Mucosa of gallbladder (tissue), 1 donor: ENCODE results near the gene SOAT1. TPM values are rescaled to one million over a fixed set of nuclear protein-coding genes. Genes with fewer than 3 reads are reported as not detected.
"Not testable (repeated sequence)": the region's sequence is repeated elsewhere in the genome, so short reads cannot be mapped to it uniquely, and the experiment has no call there.

ENCODE experiments used
- DNase-seq: peaks from one replicate; pipeline ENCODE4 v3.0.0-alpha.2; 2020; ENCODE audit warnings: low spot score
- total RNA-seq: library from RNA; stranded (reverse); gene quantifications from one replicate; pipeline ENCODE4 v1.2.1, GENCODE V29; 2021
- donor health status: DM: no; HTN: no; CAD: no.

SOAT1 gene
- 83.1 TPM for total RNA-seq

DNA sequence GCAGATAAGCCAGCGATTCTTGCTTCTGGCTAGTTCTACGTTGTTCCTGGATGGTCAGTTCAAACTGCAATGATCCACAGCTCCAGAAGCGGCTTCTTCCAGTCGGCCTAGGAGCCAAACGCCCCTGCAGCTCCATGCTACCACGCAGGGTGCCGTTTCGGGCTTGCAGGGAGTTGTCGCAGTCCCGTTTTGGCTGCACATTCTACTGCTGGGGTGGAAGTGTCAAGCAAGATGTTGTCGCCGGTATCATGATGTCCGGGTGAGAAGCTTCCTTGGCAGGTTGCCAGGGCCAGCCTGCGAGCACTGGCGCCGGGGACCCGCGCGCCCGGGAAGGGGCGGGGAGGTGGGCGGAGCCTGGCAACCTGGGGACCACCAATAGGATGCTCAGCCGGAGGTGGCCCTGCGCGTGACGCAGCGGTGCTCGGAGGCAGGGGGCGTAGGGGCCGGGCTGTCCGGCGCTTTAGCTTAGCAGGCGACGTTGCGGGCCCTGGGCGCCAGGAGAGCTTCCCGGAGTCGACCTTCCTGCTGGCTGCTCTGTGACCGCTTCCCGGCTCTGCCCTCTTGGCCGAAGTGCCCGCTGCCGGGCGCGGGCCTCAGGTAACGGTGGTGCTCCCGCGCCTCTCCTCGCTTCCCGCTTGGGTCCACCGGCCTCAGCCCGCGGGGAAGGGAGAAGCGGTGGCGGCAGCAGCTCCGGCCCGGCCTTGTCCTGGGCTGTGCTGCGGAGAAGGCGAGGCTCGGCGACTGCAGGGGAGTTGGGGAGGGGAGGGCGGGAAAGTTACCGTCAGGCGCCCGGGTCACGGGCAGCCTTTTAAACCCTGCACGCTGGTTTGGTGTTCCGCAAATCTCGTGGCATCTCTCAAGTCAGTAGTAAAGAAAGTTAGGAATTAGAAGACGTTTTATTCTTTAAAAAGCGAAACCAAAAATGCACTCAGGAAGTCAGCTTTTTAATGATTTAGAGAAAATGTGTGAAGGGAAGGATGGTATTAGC is at the start of gene SOAT1:
Gene SOAT1, plus strand, starts transcription at position 458 of the 988 bp plus-strand sequence. CDS start 8,888 bp downstream, outside the sequence.
- peak; percentile 96 for DNase-seq

DNA sequence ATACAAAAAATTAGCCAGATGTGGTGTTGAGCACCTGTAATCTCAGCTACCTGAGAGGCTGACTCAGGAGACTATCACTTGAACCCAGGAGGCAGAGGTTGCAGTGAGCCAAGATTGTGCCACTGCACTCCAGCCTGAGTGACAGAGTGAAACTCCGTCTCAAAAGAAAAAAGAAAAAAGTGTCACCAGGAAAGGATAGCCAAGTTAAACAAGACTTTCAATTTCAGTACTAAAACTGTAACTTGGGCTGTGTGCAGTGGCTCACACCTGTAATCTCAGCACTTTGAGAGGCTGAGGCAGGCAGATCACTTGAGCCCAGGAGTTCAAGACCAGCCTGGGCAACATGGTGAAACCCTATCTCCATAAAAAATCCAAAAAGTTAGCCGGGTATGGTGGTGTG is 48.2 kb upstream of the SOAT1 start:
- not testable (repeated sequence) for DNase-seq

DNA sequence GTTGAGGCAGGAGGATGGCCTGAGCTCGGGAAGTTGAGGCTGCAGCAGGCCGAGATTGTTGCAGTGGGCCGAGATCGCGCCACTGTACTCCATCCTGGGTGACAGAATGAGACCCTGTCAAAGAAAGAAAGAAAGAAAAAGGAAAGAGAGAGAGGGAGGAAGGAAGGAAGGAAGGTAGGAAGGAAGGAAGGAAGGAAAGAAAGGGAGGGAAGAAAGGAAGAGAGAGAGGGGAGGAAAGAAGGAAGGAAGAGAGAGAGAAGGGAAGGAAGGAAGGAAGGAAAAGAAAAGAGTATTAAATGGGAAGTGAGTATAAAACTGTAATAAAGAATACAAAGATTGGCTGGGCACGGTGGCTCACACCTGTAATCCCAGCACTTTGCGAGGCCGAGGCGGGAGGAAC is 45.7 kb upstream of the SOAT1 start:
- no peak for DNase-seq

DNA sequence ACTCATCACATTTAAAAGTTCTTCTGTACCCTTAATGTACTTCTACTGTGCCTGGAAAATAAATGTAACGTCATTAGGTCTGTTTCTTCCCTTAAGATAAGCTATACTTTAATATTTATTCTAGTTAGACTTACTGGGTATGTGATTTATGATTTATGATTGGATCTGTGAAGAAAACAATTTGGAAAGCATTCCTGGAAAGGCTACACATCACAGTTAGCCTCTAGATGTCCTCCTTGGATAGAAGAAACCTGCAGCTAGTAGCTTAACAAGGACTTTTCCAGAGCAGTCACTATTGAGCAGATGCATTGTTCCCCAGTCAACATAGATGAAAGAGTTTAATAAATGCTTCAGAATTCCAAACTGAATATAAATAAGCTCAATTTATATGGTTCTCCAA is 41.9 kb upstream of the SOAT1 start:
- no peak for DNase-seq

DNA sequence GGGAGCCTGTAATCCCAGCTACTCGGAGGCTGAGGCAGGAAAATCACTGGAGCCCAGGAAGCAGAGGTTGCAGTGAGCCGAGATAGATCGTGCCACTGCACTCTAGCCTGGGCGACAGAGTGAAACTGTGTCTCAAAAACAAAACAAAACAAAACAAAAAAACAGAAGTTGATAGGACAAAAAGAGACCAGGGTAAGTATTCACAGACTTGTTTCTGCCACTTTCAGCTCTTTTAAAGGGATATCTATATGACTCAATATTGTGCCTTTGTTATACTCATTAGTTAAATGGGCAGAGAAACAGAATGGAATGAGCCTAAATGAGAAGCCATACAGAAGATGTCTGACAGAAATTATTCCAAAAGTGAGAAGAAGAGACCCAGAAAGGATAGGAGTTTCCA is 41.0 kb upstream of the SOAT1 start:
- no peak for DNase-seq

DNA sequence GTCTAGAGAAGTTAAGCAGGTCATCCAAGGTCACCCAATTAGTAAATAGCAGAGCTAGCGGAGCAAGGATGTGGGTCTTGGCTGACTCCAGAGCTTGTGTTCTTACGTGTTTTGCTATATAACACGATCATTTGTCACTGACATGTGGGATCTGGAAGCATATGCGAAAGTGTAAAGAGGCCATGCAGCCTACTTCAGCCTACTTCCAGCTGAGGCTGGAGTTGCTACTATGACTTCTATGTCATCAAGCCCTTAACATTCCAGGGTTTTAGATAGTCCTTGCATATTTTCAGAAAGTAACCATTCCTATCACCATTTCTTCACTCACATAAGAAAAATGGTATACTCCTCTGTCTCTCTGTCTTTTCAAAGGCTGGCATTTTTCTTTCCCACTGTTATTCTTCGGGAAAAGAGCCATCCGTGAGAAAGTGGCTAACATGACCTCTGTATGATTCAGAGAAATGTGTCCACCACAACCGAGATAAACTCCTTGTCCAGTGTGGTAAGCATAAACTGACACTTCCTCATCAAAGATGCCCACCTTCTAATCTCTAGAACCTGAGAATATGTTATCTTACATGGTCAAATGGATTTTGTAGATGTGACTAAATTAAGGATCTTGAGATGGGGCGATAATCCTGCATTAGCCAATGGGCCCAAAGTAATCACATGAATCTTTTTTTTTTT is 40.2 kb upstream of the SOAT1 start:
- no peak for DNase-seq

DNA sequence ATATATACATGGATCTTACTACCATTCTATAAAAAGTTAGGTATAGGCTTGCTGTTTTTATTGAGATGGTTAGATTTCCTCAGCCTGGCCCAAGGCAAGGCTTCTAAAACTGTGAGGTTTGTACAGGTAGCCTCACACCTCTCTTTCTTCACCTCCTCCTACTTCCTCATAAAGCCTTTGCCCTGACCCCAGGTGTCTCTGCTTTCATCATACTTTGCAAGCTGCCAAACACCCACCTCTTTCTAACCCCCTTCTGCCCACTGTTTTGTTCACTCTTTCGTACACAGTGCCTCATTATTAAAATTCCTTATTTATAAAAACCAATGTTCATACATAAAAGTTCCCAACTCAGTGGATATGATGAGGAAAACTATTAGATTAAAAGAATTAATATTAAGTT is 31.4 kb upstream of the SOAT1 start:
- DNase-seq = no peak

DNA sequence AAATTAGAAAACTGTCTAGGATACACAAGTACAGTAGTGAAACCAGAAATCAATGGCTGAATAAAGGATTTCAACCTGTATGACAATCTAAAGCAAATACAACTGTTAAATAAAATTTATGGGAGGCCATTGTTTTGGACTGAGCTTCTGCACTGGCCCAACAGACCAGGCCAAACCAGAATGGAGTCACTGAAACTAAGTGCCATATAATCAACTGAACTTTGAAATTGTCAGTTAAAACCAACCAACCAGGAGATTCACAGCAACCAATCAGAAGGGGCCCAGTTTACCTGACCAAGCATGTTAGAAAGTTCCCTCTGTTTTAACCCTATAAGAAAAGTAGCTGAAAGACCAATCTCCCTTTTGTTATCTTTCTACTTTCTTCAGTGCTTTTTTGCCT is 30.5 kb upstream of the SOAT1 start:
- DNase-seq = no peak

DNA sequence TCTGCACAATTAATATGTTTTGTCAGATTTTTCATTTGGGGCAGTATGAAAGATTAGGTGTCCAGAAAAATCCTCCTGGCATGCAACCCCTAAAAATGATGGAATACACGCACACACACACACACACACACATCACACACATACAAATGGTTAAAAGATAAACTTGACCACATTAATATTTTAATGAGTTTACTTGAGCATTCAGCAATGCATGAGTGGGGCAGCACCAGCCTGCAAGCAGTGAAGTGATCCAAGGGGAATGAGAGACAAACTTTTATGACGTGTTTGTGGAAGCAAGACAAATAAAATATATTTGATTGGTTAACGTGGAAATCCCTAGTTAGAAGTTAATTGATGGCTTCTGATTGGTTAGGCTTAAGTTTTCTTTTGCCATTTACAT is 29.1 kb upstream of the SOAT1 start:
- no peak for DNase-seq

DNA sequence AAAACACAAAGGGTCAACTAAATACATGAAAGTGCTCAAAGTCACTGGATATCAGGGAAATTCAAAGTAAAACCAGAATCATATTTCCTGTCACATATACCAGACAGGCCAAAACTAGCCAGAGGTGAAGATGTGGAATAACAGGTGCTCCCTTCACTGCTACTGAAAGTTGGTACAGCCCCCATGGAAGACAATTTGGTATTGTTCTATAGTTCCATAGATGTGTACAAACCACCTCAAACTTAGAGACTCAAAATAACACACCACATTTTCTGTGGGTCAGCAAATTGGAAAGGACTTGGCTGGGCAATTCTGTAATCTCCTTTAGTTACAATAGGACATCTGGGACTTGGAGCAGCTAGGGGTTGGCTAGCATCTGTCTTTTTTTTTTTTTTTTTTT is 24.5 kb upstream of the SOAT1 start:
- DNase-seq = no peak

DNA sequence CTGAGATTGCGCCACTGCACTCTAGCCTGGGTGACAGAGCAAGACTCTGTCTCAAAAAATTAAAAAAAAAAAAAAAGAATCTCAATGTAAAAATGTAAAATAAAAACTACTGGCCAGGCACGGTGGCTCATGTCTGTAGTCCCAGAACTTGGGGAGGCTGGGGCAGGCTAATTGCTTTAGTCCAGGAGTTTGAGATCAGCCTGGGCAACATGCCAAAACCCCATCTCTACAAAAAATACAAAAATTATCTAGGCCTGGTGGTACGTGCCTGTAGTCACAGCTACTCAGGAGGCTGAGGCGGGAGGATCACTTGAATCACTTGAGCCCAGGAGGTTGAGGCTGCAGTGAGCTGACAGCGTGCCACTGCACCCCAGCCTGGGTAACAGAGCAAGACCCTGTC is 19.2 kb upstream of the SOAT1 start:
- DNase-seq = not testable (repeated sequence)

DNA sequence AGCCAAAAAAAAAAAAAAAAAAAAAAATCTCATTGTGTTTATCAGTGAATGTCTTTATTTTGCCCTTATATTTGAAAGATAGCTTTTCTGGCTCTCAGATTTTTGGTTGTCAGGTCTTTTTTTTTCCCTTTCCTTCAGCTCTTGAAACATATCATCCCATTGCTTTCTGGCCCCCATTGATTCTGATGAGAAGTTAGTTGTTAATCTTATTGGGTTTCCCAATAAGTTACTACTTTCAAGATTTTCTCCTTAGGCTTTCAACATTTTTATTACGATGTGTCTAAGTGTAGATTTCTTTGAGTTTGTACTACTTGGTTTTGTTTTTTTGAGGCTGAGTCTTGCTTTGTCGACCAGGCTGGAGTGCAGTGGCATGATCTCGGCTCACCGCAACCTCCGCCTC is 14.7 kb upstream of the SOAT1 start:
- no peak for DNase-seq

DNA sequence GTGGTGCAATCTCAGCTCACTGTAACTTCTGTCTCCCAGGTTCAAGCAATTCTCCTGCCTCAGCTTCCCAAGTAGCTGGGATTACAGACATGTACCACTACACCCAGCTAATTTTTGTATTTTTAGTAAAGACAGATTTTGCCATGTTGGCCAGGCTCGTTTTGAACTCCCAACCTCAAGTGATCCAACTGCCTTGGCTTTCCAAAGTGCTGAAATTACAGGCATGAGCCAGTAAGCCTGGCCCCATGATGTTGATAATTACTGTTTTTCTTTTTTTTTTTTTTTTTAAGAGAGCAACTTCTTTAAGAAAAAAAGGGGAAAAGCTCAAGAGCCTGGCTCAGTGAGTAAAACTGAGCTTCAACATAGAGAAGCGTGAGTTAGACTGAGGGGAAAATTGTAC is 9.6 kb upstream of the SOAT1 start:
- no peak for DNase-seq

DNA sequence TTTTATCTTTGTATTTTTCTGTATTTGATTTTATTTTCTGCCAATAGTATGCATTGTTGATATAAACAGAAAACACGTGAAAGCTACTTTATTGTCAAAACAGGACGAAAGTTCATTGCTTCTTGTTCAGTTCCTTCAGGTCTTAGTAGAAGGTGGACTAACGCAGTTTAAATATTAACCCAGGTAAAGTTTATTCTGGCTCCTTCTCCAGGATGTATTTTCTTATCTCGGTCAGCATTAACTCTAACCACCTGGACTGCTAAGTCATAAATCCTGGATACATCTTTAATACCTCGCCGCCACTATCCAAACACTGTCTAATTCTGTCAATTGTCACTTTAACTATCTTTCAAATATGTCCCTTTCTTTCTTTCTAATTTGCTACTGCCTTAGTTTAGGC is 5.7 kb upstream of the SOAT1 start:
- no peak for DNase-seq

DNA sequence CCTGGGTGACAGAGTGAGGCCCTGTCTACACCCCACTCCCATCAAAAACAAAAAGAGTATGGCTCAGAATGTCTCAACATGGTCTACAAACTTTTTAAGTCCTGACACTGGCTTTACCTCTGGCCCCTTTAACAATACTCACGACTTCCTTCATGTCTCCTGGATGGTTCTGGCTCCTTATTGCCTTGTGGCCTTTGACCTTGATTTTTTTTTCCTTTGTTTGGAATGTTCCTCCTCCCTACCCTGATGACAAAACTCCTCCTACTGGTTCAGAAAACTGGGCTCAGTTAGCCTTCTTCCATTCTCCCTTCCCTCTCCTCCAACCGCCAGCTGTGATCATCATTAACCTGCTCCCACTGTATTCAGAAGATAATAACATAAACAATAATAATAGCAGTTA is 4.6 kb upstream of the SOAT1 start:
- DNase-seq = no peak

DNA sequence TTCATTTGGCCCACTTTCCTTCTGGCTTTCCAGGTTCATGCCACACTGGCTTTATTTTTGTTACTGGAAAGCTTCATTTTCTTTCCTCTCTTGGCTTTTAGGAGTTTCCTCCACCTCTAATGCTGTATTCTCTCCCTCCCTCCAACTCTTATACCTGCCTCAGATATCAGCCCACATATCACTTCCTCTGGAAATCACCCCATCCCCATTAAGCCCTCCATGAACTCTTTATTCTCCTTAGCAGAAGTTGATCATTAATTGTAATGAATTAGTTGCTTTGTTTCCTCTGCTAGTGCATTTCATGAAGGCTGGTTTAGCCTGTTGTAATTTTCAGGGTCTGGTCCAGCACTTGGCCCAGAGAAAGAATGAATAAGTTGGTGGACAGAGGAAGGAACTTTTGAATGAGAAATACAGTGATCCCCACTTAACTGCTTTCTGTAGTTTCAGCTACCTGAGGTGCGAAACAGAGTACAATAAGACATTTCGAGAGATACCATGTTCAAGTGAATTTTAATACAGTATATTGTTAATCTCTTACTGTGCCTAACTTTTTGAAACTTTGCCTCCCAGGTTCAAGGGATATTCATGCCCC is 1.7 kb downstream of the SOAT1 start:
- DNase-seq = no peak

DNA sequence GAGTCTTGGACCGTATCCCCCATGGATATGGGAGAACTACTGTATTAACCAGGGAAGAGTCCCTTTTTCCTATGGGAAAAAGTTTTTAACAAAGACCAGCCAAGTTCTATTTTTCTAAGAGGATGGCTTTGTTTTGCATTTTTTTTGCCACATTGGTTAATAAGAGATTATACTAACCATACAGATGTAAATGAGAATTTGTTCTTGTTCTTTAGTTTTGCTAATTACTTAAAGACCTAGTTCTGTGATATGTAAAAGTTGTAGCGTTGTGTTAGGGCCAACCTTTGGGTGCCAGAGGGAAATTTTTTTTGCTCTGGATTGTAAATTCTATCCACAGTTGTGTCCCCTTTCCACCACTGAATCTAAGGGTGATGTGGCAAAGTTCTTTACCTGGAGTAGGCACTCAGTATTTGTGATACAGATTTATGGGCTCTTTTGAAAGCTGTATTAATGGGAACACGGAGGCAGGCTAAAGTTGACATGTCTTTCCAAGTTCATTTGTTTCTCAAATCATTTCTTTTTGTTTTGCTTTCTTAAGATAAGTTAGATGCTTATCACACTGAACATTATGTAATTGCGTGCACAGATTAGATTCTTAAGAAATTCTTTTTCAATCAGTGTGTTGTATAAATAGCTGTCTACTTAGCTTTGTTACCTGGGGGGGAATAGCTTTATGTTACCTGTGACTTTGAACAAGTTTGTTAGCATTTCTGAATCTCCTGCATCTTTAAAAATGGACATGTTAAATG is 2.9 kb downstream of the SOAT1 start:
- no peak for DNase-seq

DNA sequence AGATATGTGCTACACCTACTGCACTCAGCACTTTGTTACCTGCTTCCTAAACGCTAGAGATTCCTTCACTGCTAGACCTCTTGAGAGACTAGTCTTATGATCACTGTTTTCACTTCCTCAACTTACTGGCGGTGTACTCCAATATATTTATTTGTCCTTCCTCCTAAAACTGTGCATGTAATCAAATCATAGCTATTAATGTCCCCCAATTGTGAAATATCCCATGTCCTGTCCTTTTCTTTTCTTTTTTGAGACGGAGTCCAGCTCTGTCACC is 3.4 kb downstream of the SOAT1 start:
- DNase-seq = no peak

DNA sequence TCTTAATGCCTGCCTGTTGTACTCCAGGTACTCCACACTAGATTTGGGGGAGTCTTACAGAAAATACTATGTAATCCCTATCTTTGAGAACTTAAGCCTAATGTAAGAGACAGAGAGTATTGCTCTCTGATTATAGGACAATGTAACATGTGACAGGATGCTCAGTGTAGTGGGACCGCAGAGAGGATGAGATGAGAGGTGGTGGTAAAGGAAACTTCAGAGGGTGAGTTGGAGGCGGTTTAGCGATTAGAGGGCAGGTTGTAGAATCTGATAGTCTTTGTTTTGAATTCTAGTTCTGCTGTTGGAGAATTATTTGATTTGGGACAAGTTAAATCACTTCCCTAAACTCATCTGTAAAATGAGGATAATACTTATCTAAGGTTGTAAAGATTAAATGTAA is 5.4 kb downstream of the SOAT1 start:
- no peak for DNase-seq

DNA sequence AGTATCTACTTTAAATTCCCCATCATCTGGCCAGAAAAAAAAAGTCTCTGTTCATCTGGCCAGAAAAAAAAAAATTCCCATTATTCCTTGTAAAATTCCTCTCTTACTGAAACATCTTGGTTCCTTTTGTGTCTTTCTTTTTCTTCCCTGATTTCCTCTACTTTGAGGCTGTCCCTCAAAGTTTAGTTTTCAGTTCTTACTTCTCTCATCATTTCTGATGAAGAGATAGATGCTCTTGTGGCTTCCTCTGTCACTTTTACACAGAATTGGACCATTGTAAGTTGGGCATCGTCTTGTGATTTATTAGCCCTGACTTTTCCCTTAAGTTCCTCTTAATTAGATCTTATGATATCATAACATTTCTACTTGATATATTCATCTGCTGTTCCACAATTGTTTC is 6.5 kb downstream of the SOAT1 start:
- DNase-seq = no peak

DNA sequence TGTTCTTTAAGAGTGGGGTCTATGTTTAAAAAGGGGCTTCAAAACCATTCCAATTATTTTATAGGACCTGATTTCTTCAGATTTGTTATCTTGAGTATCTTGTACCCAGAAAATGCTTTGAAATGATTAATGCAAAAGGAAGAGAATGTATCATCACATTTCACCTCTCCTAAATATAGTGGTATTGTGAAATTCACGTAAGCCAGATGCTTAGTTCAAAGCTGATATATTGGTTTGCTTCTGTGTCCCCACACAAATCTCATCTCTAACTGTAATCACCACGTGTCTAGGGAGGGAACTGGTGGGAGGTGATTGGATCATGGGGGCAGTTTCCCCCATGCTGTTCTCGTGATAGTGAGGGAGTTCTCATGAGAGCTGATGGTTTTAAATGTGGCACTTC is 8.5 kb downstream of the SOAT1 start:
- DNase-seq = no peak

DNA sequence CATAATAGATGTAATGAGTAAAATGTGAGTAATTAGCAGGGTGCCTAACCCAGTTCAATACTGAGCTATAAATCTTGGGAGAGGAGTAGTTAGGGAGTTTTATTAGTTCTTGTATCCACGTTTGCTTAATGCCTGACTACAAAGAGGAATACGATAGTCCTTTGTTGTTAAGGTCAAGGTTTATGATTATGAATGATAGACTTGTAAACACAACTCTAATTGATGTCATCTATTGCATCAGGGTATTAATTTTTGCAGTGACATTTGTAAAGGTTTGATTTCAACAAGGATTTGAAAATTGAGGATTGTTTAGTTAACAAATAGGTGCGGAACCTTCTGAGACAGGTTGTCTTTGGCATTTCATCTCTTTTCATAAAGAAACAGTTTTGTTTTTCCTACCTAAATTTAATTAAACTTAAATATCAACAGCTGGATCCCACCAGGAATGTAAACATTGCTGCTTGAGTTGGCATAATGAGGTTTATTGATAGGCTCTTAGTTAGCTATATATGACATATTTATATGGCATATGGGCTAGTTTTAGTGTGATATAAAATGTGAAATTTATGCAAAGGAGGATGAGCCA is 9.7 kb downstream of the SOAT1 start:
- DNase-seq = no peak
